ENCODE measurements around the gene PIAS1.

Gene PIAS1

GRCh38 chr15:68053701-68054627 is at the start of gene PIAS1 (continued):
- TF ChIP-seq ZNF280C (tag by site-specific recombination; IDR thresholded peaks at IDR 0.05) (no peak), ZNF114 (tag by site-specific recombination; IDR thresholded peaks at IDR 0.05) (no peak), HOXA7 (CRISPR knock-in tag; IDR thresholded peaks at IDR 0.05; ENCODE audit: borderline replicate concordance) (no peak), ZNF626 (tag by site-specific recombination; IDR thresholded peaks at IDR 0.05) (peak; percentile 20; the same call in 1 of the 2 replicates), SCRT1 (tag by site-specific recombination; IDR thresholded peaks at IDR 0.05; ENCODE audit: borderline replicate concordance) (no peak), ZNF558 (tag by site-specific recombination; IDR thresholded peaks at IDR 0.05) (no peak), ZBTB6 (tag by site-specific recombination; IDR thresholded peaks at IDR 0.05) (no peak), ZNF677 (tag by site-specific recombination; IDR thresholded peaks at IDR 0.05) (no peak), HIC1 (tag by site-specific recombination; IDR thresholded peaks at IDR 0.05) (0 out of 2 replicates have a peak, but pooled peaks have one; percentile 32), ZNF449 (tag by site-specific recombination; IDR thresholded peaks at IDR 0.05) (peak; percentile 57; the same call in 1 of the 2 replicates), ZNF768 (tag by site-specific recombination; IDR thresholded peaks at IDR 0.05) (no peak), ZBTB17 (tag by site-specific recombination; IDR thresholded peaks at IDR 0.05) (peak; percentile 80), SETDB1 (IDR thresholded peaks at IDR 0.05; ENCODE audit: insufficient read length, low read length) (no peak), OSR2 (tag by site-specific recombination; IDR thresholded peaks at IDR 0.05) (peak; percentile 54; the same call in 1 of the 2 replicates), PRDM6 (tag by site-specific recombination; IDR thresholded peaks at IDR 0.05) (no peak), ZSCAN5A (tag by site-specific recombination; IDR thresholded peaks at IDR 0.05) (no peak), ZNF560 (tag by site-specific recombination; IDR thresholded peaks at IDR 0.05; ENCODE audit: borderline replicate concordance) (no peak), KLF16 (tag by site-specific recombination; IDR thresholded peaks at IDR 0.05) (peak; percentile 61), ZNF174 (tag by site-specific recombination; IDR thresholded peaks at IDR 0.05) (no peak), ZNF324 (tag by site-specific recombination; IDR thresholded peaks at IDR 0.05) (peak; percentile 89), ZSCAN4 (tag by site-specific recombination; IDR thresholded peaks at IDR 0.05) (peak; percentile 11; the same call in 1 of the 2 replicates), ZNF830 (tag by site-specific recombination; IDR thresholded peaks at IDR 0.05; ENCODE audit: low read depth) (no peak), BCL11A (tag by site-specific recombination; IDR thresholded peaks at IDR 0.05; ENCODE audit: low read depth) (peak; percentile 40), ZNF501 (tag by site-specific recombination; IDR thresholded peaks at IDR 0.05) (peak; percentile 86), ZBTB8A (tag by site-specific recombination; IDR thresholded peaks at IDR 0.05) (peak; percentile 98), KLF10 (tag by site-specific recombination; IDR thresholded peaks at IDR 0.05) (no peak; the same call in 1 of the 2 replicates), GLI4 (tag by site-specific recombination; IDR thresholded peaks at IDR 0.05) (no peak)

Data from HEK293 (cell line).